ENCODE measurements around the gene LTV1. TPM values are rescaled to one million over a fixed set of nuclear protein-coding genes. Genes with fewer than 3 reads are reported as not detected.

The LTV1 gene
- total and polyA plus RNA-seq, 12 donors, result 6.9 to 22.4 (median 12.5) TPM

DNA sequence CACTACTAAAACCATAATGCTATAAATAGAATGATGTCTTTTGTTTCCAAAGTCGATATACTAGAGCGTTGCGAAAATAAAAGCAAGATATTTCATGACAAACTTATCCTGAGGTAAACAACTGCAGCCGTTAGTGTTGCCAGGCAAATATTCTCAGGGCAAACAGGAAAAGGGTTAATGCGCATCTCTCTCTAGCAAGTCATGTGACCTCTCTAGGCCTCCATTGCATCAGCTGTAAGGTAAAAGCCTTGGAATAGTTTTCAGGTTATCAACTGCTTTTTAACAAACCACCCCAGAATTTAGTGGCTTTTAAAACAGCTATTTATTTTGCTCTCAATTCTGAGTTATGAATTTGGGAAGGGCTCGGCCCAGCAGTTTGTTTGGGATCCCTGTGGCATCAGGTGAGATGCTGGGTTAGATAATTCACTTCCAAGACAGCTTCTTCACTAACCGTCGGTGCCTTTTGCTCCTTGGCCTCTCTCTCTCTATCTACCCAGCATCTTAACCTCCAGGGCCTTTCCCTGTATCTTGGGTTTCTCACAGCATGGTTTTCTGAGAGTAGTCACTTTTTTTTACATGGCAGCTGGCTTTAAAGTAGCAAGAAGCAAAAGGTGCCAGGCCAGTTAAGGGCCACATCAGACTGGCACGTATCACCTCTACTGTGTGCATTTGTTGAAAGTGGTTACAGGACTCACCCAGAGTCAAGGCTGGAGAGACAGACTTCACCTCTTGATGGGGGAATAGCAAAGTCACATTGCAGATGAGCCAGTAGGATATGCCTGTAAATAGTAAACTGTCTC is 39.2 kb upstream of the LTV1 start:
- intact Hi-C loops (cut with DNase I), result loop anchor here in 1 of 10 donors (5.0 kb wide), 1 partner anchor 1317 kb away; no protein-coding TSS in a partner anchor
- Histone ChIP-seq H3K36me3 (peaks cover 0 to 71% (median 20%) of the 10 kb centered on the region in 9 donors), H3K4me3 (no peak overlapping the region), H3K4me1 (peaks cover 0 to 55% (median 11%) of the 10 kb centered on the region in 9 donors), H3K27ac (peak overlapping the region in 3 of 10 donors; percentile 5 to 57 (median 56)), H3K27me3 (no peaks in the 10 kb centered on the region), H3K9me3 (peaks cover 0 to 25% (median 4%) of the 10 kb centered on the region in 11 donors)
- ATAC-seq (no peak), DNase-seq (no peak)
- 85 to 89% methylated on average over 9 of the region's 9 CpGs for WGBS, 2 donors
- TF ChIP-seq, protein P1, sequence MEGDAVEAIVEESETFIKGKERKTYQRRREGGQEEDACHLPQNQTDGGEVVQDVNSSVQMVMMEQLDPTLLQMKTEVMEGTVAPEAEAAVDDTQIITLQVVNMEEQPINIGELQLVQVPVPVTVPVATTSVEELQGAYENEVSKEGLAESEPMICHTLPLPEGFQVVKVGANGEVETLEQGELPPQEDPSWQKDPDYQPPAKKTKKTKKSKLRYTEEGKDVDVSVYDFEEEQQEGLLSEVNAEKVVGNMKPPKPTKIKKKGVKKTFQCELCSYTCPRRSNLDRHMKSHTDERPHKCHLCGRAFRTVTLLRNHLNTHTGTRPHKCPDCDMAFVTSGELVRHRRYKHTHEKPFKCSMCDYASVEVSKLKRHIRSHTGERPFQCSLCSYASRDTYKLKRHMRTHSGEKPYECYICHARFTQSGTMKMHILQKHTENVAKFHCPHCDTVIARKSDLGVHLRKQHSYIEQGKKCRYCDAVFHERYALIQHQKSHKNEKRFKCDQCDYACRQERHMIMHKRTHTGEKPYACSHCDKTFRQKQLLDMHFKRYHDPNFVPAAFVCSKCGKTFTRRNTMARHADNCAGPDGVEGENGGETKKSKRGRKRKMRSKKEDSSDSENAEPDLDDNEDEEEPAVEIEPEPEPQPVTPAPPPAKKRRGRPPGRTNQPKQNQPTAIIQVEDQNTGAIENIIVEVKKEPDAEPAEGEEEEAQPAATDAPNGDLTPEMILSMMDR (IDR thresholded peaks at IDR 0.05), result no peak

DNA sequence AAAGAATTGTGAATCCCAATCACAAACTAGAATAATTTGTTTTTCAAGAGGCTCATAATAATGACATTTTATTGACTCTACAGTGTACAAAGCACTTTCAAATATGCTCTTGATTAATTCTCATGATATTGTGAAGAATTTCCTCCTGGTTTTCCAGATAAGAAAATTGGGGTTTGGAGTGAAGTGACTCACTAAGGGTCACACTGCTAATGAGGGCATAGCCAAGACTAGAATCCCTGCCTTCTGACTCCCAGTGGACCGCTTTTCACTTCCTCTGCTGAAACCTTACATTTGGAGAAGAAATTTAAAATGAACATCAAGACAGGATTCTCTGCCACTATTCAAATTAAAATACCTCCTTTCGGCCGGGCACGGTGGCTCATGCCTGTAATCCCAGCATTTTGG is 38.3 kb upstream of the LTV1 start:
- Histone ChIP-seq H3K4me3 (no peak overlapping the region), H3K4me1 (peaks cover 0 to 60% (median 11%) of the 10 kb centered on the region in 9 donors), H3K27ac (peak overlapping the region in 5 of 10 donors; percentile 10 to 60 (median 56)), H3K9me3 (peaks cover 0 to 16% (median 0%) of the 10 kb centered on the region in 11 donors), H3K36me3 (peaks cover 0 to 77% (median 22%) of the 10 kb centered on the region in 9 donors), H3K27me3 (no peaks in the 10 kb centered on the region)
- TF ChIP-seq, protein P1 (IDR thresholded peaks at IDR 0.05), result no peak
- intact Hi-C loops (cut with DNase I), result loop anchor here in 1 of 10 donors (5.0 kb wide), 1 partner anchor 1318 kb away; no protein-coding TSS in a partner anchor
- DNase-seq, result no peak
- peak in 3 of 8 donors; percentile 34 to 72 (median 61) for ATAC-seq
- 49 to 54% methylated on average over 4 of the region's 4 CpGs for WGBS, 2 donors

DNA sequence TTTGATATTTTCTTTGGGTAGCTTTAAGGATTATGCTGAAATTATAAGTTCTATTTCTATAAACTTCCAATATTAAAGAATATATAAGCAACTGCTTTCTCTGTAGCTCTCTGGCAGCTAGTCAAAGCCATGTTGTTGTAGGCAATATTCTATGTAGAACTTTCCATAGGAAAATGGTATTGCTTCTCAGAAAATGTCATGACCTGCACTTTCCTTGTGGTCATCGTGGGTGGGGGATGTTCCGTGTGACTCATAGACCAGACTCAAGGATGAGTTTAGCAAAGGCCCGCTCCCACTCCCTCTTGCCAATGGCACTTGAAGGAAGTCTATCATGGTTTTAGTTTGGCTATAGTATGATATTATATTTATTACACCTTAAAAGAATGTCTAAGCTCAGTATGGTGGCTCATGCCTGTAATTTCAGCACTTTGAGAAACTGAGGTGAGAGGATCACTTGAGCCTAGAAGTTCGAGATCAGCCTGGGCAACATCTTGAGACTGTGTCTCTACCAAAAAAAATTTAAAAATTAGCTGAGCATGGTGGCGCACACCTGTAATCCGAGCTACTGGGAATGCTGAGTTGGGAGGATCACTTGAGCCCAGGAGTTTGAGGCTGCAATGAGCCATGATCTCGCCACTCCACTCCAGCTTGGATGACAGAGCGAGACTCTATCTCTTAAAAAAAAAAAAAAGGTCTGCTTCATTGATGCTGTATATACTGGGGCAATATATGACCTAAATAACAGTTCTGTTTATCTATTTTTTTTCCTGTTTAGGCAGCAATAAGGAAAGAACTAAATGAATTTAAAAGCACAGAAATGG is 36.6 kb upstream of the LTV1 start:
- TF ChIP-seq, protein P1 (IDR thresholded peaks at IDR 0.05), result no peak
- intact Hi-C loops (cut with DNase I), result no loop called here
- H3K4me3 ChIP-seq, result no peak overlapping the region
- H3K4me1 ChIP-seq, result peaks cover 0 to 63% (median 11%) of the 10 kb centered on the region in 9 donors
- peak overlapping the region in 3 of 10 donors; percentile 7 to 56 (median 23) for H3K27ac ChIP-seq
- ATAC-seq (peak in 2 of 8 donors; percentile 47 to 50), DNase-seq (peak in 1 of 2 donors; percentile 18)
- WGBS, 2 donors, result 89% methylated on average over 8 of the region's 8 CpGs
- no peaks in the 10 kb centered on the region for H3K27me3 ChIP-seq
- no peaks in the 10 kb centered on the region for H3K9me3 ChIP-seq
- peaks cover 0 to 62% (median 22%) of the 10 kb centered on the region in 9 donors for H3K36me3 ChIP-seq
